GM19324 (cell line): ENCODE results near the gene TRPM4.
"Not testable (repeated sequence)": the region's sequence is repeated elsewhere in the genome, so short reads cannot be mapped to it uniquely, and the experiment has no call there.

Experiments
- ATAC-seq: cut with Tn5 transposase; IDR thresholded peaks from one replicate; pipeline ENCODE4 v1.9.1; 2021; ENCODE audit warnings: mild to moderate bottlenecking, moderate library complexity; ENCODE audit not compliant: unreplicated experiment, low FRiP score

Gene TRPM4

DNA sequence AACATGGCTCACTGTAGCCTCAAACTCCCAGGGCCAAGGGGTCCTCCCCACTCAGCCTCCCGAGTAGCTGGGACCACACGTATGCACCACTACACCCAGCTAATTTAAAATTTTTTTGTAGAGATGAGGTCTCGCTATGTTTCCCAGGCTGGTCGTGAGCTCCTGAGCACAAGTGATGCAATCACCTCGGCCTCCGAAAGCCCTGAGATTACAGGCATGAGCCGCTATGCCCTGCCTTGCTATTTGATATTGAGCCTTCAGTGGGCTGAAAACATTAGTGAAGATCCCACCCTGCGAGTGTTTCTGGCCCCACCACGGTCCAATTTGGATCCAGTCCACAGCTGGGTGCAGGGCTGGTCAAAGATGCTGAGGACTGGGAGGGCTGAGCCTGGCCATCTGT is 65.9 kb downstream of the TRPM4 start:
- ATAC-seq: no peak

DNA sequence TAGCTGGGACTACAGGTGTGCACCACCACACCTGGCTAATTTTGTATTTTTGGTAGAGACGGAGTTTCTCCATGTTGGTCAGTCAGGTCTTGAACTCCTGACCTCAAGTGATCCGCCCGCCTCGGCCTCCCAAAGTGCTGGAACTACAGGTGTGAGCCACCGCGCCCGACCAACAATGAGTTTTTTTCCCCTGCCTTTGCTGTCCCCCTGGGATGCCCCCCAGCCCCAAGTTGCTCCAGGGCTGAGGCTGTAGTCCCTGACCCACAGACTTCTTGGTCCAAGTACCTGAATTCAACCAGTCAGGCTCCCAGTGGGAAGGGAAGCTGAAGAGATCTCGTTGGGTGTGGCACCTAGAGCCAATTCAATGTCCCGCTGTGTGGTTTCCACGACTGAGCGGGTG is 66.8 kb downstream of the TRPM4 start:
- ATAC-seq: not testable (repeated sequence)

DNA sequence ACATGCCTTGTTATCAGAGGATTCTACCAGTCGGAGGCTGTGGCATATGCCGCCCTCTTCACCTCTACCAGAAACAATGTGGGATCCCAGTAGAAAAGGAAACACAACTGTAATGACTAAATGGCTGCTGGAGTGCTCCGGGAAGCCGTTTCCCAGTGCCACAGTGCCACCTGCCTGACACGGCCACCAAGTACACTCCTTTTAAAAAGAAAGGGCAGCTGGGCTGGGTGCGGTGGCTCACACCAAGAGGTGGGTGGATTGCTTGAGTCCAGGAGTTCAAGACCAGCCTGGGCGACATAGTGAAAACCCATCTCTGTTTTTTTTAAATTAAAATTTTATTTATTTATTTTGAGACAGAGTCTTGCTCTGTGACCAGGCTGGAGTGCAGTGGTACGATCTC is 67.3 kb downstream of the TRPM4 start:
- ATAC-seq: no peak

DNA sequence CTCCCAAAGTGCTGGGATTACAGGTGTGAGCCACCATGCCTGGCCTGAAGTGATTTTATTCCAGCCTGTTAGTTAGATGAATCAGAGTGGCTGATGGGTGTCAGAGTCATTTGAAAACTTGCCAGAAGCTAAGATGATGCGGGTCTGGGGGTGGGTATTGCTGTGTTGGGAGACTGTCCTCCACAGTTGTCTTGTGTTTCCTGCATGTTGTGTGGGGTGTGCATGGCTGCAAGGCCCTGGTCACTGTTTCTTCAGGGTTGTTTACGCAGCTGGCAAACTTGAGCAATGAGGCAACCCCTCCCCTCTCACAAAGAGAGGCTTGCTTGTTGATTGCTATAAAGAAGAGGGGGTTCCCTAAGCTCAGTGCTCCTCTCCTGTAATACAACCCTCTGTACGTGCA is 71.8 kb downstream of the TRPM4 start:
- ATAC-seq: no peak

DNA sequence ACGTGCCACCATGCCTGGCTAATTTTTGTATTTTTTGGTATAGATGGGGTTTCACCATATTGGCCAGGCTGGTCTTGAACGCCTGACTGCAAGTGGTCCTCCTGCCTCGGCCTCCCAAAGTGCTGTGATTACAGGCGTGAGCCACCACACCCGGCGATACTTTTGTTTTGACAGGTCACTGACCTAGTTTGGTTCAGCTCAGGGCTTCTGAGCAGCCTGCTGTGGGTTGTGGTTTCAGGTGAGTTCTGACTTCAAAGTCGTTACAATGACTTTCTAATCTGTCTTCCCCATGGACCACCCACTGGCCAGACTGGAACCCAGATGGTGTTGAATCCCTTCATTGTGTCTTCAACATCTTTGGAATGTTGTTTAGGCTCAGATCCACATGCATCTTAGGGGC is 73.8 kb downstream of the TRPM4 start:
- no peak for ATAC-seq

DNA sequence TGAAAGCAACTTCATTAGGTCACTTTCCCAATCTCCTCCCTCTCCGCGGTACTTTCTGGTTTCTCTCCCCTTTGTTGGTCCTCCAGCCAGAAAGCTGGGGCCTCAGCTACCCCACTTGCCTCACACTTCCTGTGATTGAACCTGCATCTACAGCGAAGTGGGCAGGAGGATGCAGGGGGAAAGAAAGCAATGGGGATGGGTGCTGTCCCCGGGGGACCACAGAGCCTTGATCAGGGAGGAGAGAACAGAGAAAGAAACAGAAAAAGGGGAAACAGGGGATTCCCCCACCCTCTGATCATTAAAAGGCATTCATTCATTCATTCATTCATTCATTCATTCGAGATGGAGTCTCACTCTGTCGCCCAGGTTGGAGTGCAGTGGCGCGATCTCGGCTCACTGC is 74.2 kb downstream of the TRPM4 start:
- ATAC-seq: no peak

DNA sequence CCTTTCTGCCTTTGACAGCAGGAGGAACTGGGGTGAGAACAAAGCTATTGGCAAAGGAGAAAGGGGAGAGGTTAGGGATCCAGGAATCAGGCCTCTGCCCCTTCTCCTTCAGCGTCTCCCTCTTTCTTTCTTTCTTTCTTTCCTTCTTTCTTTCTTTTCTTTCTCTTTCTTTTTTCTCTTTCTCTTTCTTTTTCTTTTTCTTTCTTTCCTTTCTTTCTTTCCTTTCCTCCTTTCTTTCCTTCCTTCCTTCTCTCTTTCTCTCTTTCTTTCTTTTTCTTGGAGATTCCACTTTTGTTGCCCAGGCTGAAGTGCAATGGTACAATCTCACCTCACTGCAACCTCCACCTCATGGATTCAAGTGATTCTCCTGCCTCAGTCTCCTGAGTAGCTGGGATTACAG is 75.6 kb downstream of the TRPM4 start:
- no peak for ATAC-seq

DNA sequence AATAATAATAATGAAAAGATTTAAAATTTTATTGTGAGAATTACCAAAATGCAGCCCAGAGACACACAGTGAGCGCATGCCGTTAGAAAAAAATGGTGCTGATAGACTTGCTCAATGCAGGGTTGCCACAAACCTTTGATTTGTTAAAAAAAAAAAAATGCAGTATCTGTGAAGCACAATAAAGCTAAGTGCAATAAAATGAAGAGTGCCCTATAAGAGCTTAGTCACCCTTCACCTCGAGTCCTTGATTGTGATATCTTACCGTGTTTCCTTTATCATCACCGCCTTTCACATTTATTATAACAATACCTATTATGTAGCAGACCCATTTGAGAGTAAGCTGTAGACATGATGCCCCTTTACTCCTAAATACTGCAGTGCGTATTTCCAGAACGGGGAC is 84.2 kb downstream of the TRPM4 start:
- no peak for ATAC-seq

DNA sequence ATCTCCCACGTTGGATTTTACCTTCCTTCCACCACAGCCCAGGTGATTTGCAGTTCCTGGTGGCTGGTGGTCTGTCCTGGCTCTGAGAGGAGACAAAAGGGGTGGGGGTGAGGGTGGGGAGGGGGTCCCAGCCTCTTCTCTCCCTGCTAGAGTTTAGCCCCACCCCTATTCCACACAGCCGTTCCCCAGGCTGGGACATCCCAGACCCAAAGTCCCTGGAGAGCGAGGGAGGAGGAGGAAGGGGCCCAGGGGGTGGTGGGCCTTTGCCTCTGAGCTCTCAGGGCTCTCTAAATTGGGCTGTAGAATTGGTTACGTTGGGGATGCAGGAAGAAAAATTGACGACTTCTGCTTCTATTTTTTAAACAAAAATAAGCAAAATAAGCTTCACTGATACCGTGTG is 85.5 kb downstream of the TRPM4 start:
- no peak for ATAC-seq

DNA sequence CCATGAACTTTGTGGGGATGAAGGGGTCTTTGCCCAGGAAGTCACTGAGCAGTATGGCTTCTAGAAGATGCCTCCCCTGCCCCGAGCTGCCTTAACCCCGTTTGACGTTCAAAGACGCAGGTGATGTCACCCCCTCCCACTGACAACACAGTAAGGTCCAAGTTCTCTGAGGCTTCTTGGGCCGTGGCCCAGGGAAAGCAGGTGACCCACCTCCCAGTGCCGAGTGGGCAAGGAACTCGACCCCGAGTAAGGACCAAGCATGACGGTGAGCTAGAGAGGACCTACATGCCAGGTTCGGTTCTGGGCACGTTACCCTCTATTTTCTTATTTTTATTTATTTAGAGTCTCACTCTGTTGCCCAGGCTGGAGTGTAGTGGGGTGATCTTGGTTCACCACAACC is 86.1 kb downstream of the TRPM4 start:
- ATAC-seq: no peak

DNA sequence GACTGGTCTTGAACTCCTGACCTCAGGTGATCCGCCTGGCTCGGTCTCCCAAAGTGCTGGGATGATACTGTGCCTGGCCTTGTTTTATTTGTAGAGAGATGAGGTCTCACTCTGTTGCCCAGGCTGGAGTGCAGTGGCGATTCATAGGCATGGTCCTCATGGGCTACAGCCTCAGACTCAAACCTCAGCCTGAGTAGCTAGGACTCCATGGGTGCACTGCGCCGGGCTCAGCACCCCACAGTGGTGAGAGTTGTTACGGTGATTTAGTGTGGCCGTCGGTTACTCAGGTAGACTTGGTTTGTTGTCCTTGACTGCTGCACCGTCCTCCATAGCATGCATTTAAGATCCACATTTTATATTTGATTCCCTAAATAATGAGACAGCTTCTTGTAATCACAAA is 86.7 kb downstream of the TRPM4 start:
- ATAC-seq: no peak

DNA sequence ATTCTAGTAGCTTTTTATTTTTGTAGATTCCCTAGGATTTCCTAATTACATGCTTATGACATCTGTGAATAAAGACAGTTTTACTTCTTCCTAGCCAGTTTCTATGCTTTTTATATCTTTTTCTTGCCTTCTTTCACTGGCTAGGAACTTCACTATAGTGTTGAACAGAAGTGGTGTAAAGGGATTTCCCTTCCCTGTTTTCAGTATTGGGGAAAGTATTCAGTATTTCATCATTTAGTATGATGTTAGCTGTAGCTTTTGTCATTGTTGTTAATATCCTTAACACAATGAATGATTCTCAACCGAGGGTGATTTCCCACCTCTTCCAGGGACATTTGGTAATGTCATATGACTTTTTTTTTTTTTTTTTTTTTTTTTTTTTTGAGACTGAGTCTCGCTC is 90.1 kb downstream of the TRPM4 start:
- no peak for ATAC-seq

DNA sequence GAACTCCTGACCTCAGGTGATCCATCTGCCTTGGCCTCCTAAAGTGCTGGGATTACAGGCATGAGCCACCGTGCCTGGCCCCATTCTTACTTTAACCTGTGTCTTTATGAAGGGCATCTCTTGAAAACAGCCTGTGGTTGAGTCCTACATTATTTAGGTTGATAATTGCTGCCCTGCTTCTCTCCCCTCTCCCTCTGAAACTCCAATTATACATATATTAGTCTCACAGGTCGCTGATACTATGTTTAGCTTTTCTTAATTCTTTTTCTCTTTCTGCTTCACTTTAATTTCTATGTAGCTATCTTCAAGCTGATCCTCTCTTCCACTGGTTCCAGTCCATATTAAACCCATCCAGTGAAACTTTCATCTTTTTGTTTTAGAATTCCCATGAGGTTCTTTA is 92.3 kb downstream of the TRPM4 start:
- ATAC-seq: no peak

DNA sequence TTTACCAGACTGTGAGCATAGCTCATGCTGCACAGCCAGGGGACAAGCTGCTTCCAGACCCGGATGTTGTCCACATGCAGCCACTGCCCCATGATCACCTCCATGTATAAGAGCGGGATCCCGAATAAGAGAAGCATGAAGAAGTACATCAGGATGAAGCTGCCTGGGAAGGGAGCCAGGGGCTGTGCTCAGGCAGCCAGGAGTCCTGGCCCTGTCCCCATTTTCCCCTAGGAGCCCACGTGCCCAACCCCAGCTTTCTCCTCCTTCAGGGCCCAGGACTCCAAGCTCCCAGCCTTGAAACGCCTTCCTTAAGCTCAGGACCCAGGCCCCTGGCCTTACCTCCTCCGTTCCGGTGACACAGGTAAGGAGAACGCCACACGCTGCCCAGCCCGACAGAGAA is 98.1 kb downstream of the TRPM4 start:
- no peak for ATAC-seq

DNA sequence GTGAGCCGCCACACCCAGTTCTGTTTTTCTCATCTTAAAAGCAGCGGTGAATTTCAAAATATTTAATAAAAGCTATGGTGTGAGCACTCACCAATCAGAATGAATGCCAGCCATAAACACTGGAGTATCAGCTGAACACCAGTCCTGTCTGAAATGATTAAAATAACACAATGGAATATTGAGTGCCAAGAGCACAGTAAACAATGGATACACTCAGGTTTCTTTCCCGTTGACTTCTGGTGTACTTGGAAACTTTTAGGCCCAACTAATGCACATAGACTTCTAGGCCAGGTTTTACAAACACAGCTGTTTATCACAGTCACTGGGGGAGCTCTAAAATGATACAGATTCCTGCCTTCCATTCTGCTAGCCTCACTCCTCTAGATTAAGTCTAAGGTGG is 99.1 kb downstream of the TRPM4 start:
- ATAC-seq: no peak
